HUES6 (cell line): ENCODE results near the gene CEACAM16.

Experiments used
- H3K27ac ChIP-seq: 2 replicates; pipeline ENCODE4 v1.7.0; 2013; ENCODE audit warnings: low read depth, mild to moderate bottlenecking, low read length, inconsistent platforms
- H3K27me3 ChIP-seq: 2 replicates; pipeline ENCODE4 v1.6.1; 2013; ENCODE audit warnings: low read length; ENCODE audit not compliant: control insufficient read depth, insufficient read depth
- H3K36me3 ChIP-seq: 2 replicates; pipeline ENCODE4 v1.6.1; 2013; ENCODE audit warnings: low read length; ENCODE audit not compliant: control insufficient read depth, insufficient read depth
- H3K4me1 ChIP-seq: 2 replicates; pipeline ENCODE4 v1.6.1; 2013; ENCODE audit warnings: low read length; ENCODE audit not compliant: control insufficient read depth, insufficient read depth
- H3K4me3 ChIP-seq: 2 replicates; pipeline ENCODE4 v1.5.1; 2013; ENCODE audit warnings: low read depth, low read length
- H3K9ac ChIP-seq: one replicate; pipeline ENCODE4 v1.6.1; 2013; ENCODE audit warnings: mild to moderate bottlenecking, low read length
- H3K9me3 ChIP-seq: 2 replicates; pipeline ENCODE4 v1.6.1; 2013; ENCODE audit warnings: low read depth, low read length; ENCODE audit not compliant: control insufficient read depth, insufficient read depth

The CEACAM16 gene

DNA sequence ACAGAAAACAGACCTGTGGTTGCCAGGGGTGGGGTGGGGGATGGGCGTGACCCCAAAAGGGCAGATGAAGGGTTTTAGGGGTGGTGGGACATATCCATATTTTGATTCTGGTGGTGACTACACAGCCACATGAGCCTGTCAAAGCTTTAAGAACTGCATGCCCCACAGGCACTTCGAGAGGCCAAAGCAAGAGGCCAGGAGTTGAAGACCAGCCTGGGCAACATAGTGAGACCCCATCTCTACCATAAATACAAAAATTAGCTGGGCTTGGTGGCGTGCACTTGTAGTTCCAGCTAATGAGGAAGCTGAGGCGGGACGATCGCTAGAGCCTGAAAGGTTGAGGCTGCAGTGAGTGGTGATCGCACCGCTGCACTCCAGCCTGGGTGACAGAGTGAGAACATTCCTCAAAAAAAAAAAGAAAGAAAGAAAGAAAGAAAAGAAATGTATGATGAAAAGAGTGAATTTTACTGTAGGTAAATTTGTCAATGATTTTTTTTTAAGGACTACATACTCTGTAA is 30.6 kb downstream of the CEACAM16 start:
- Histone ChIP-seq H3K9me3 (no peaks in the 10 kb centered on the region), H3K36me3 (no peaks in the 10 kb centered on the region), H3K27ac (no peak overlapping the region), H3K9ac (no peak overlapping the region), H3K27me3 (peaks cover 4% of the 10 kb centered on the region), H3K4me1 (peaks cover 3% of the 10 kb centered on the region; the same call in 1 of the 2 replicates), H3K4me3 (no peak overlapping the region)

GRCh38 chr19:44731081-44731480 is 32.1 kb downstream of the CEACAM16 start:
- no peaks in the 10 kb centered on the region for H3K36me3 ChIP-seq

DNA sequence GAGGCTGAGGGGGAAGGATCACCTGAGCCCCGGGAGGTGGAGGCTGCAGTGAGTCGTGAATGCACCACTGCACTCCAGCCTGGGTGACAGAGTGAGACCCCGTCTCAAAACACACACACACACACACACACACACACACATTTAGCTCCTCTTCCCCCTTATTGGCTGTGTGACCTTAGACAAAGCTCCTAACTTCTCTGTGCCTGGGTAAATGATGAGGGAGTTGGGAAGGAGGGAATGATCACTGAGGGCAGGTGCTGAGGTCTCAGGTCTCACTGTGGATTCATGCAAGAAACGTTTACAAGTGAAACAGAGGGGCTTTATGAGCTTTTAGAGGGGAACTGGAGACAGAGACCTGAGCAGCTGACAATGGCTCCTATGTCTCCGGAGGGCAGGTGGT is 32.7 kb downstream of the CEACAM16 start:
- H3K9me3 ChIP-seq, result no peaks in the 10 kb centered on the region
- no peak overlapping the region for H3K4me3 ChIP-seq
- H3K9ac ChIP-seq, result no peak overlapping the region
- no peak overlapping the region for H3K27ac ChIP-seq
- H3K27me3 ChIP-seq, result no peaks in the 10 kb centered on the region
- no peaks in the 10 kb centered on the region for H3K4me1 ChIP-seq
- H3K36me3 ChIP-seq, result no peaks in the 10 kb centered on the region

More at GRCh38 chr19:44731081-44731480, 32.1 kb downstream of the CEACAM16 start:
- no peaks in the 10 kb centered on the region for H3K4me1 ChIP-seq
- H3K27ac ChIP-seq, result no peak overlapping the region
- H3K4me3 ChIP-seq, result no peak overlapping the region
- no peak overlapping the region for H3K9ac ChIP-seq
- H3K9me3 ChIP-seq, result no peaks in the 10 kb centered on the region
- H3K27me3 ChIP-seq, result no peaks in the 10 kb centered on the region

DNA sequence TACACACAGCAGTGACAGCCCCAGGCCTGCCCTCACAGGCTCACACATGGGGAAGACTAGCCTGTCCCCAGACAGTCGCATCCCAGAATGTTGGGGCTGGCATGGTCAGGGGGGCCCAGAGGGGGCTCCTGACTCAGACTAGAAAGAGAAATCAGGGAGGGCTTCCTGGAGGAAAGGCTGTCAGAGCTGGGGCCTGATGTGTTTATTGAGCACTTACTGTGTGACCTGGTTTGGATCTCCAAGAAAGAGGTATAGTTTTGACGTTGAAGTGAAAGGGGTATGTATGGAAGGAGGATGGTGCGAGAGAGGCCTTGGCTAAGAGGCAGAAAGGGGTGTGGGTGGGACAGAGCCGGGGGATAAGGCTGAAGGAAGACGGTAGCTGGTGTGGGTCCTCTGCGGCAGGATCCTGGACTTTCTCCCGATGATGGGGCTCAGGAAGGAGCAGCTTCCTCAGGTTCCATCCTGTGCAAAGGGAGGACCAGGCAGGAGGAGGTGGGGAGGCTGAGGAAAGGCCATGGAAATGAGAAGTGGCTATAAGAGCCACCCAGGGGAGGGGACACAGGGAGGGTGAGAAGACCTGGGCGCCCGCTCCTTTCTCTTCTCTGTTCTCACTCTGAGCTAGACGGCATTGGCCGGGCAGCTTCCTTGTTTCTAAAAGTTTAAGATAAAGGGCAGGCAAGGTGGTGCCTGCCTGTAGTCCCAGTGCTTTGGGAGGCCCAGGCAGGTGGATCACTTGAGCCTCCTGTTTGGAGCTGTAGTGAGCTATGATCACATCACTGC is 33.5 kb downstream of the CEACAM16 start:
- H3K9me3 ChIP-seq, result no peaks in the 10 kb centered on the region
- H3K27me3 ChIP-seq, result no peaks in the 10 kb centered on the region
- H3K27ac ChIP-seq, result no peak overlapping the region
- H3K36me3 ChIP-seq, result no peaks in the 10 kb centered on the region
- H3K9ac ChIP-seq, result no peak overlapping the region
- H3K4me3 ChIP-seq, result no peak overlapping the region
- no peaks in the 10 kb centered on the region for H3K4me1 ChIP-seq

GRCh38 chr19:44734357-44734756 is 35.4 kb downstream of the CEACAM16 start:
- Histone ChIP-seq H3K36me3 (no peaks in the 10 kb centered on the region), H3K4me3 (no peak overlapping the region), H3K4me1 (no peaks in the 10 kb centered on the region), H3K9ac (no peak overlapping the region), H3K9me3 (no peaks in the 10 kb centered on the region), H3K27me3 (no peaks in the 10 kb centered on the region), H3K27ac (no peak overlapping the region)

- no peaks in the 10 kb centered on the region for H3K36me3 ChIP-seq
- no peak overlapping the region for H3K27ac ChIP-seq
- no peak overlapping the region for H3K9ac ChIP-seq
- no peaks in the 10 kb centered on the region for H3K4me1 ChIP-seq
- no peaks in the 10 kb centered on the region for H3K27me3 ChIP-seq
- no peak overlapping the region for H3K4me3 ChIP-seq
- no peaks in the 10 kb centered on the region for H3K9me3 ChIP-seq
Observed at GRCh38 chr19:44735011-44735410, 36.1 kb downstream of the CEACAM16 start.

- Histone ChIP-seq H3K9ac (no peak overlapping the region), H3K4me3 (no peak overlapping the region), H3K9me3 (no peaks in the 10 kb centered on the region), H3K27me3 (no peaks in the 10 kb centered on the region), H3K4me1 (peaks cover 5% of the 10 kb centered on the region), H3K27ac (no peak overlapping the region), H3K36me3 (no peaks in the 10 kb centered on the region)
Observed at GRCh38 chr19:44737238-44738071, 38.5 kb downstream of the CEACAM16 start.

DNA sequence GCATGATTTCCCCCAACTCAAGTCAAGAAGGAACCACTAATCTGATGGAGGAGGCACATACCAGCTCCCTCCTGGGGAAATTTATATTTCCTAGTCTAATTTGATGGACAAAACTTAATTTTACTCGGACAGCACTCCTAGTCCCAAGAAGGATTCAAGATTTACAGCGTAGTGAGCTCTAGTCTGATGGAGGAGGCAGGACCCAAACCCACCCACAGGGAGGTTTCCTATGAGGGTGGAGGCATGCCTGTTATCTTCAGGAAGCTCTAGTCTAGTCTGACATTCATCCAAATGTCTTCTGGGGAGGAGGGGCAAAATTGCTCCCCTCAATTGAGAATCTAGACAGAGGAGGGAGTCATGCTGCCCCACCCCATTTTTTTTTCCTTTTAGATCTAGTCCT is 39.2 kb downstream of the CEACAM16 start:
- Histone ChIP-seq H3K36me3 (no peaks in the 10 kb centered on the region), H3K9ac (no peak overlapping the region), H3K27ac (no peak overlapping the region), H3K4me1 (peaks cover 5% of the 10 kb centered on the region), H3K9me3 (no peaks in the 10 kb centered on the region), H3K27me3 (no peaks in the 10 kb centered on the region), H3K4me3 (no peak overlapping the region)

DNA sequence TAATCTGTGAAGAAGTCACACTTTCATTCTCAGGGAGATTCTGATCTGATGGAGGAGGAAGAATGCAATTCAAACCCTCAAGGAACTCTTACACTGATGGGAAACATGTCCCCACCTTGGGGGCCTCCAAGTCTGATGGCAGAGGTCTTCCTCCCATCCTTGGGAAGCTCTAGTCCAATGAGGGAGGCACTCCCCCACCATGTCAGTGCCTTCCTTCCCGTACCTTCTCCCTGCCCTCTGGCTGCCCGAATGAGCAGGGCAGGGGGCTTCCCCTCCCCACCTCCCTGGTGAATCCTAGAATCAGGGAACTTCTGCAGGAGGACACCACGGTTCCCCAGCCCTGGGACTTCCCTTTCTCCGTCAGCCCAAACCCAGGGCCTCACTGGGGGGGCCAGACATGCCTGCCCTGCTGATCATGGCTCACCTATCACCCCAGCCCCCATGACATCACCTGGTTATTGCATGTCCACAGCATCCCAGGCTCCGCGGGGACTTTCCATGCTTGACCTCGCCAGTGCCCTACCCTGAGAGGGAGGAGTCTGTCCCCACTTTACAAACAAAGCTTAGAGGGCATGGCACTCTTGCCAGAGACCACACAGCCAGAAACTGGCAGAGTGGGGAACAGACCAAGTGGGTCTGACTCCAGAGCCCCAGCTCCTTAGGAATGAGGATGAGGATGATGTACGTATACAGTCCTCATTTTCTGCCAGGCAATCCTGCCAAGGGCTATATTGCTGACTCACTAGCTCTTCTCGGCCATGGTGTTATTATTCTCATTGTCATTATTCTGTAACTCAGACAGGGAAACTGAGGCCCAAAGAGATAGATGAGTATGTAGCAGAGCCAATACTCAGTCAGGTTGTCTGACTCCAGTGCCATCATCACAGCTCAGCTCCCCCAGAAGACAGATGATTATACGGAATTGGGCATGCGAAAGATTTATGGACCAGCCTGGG is 39.9 kb downstream of the CEACAM16 start:
- H3K36me3 ChIP-seq, result no peaks in the 10 kb centered on the region
- H3K9me3 ChIP-seq, result no peaks in the 10 kb centered on the region
- no peak overlapping the region for H3K9ac ChIP-seq
- H3K27me3 ChIP-seq, result no peaks in the 10 kb centered on the region
- H3K4me1 ChIP-seq, result peaks cover 5% of the 10 kb centered on the region
- no peak overlapping the region for H3K4me3 ChIP-seq
- H3K27ac ChIP-seq, result no peak overlapping the region

GRCh38 chr19:44740351-44740824 is 41.4 kb downstream of the CEACAM16 start:
- H3K27ac ChIP-seq, result no peak overlapping the region
- H3K4me1 ChIP-seq, result peaks cover 5% of the 10 kb centered on the region
- H3K36me3 ChIP-seq, result no peaks in the 10 kb centered on the region
- H3K27me3 ChIP-seq, result peaks cover 7% of the 10 kb centered on the region
- no peak overlapping the region for H3K4me3 ChIP-seq
- no peaks in the 10 kb centered on the region for H3K9me3 ChIP-seq
- H3K9ac ChIP-seq, result no peak overlapping the region
